Tibial nerve (tissue), 4 donors: Measurements from ENCODE around the gene TOR3A.
"Not testable (repeated sequence)": the region's sequence is repeated elsewhere in the genome, so short reads cannot be mapped to it uniquely, and the experiment has no call there.

Experiments used
- EP300 ChIP-seq, 2 donors: sonication (generic); formaldehyde crosslinking; IDR thresholded peaks; one replicate each; pipeline ENCODE4 v1.6.1; 2017; ENCODE audit warnings: antibody characterized with exemption in 2 of 2, mild to moderate bottlenecking in 1 of 2
- POLR2A ChIP-seq, 2 donors: fragments of 450-650 bp; IDR thresholded peaks; one replicate each; pipeline ENCODE4 v1.6.1; 2017; ENCODE audit warnings: antibody characterized with exemption in 2 of 2, mild to moderate bottlenecking in 2 of 2, moderate library complexity in 2 of 2
- TF ChIP-seq, protein P1 (sequence below), 5 experiments: fragments of 200-600 bp in 3 of 5; fragments of 450-650 bp in 2 of 5; sonication (generic) in 3 of 5; IDR thresholded peaks; one replicate each; pipeline ENCODE4 v1.5.1; 2016 to 2019; ENCODE audit warnings: antibody characterized with exemption in 5 of 5, mild to moderate bottlenecking in 3 of 5, moderate library complexity in 2 of 5

DNA sequence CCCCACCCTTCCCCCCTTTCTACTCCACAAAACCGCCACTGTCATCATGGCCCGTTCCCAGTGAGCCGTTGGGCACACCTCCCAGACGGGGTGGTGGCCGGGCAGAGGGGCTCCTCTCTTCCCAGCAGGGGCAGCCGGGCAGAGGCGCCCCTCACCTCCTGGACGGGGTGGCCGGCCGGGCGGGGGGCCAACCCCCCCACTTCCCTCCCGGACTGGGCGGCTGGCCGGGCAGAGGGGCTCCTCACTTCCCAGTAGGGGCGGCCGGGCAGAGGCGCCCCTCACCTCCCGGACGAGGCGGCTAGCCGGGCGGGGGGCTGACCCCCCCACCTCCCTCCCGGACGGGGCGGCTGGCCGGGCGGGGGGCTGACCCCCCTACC is 41.7 kb upstream of the TOR3A start:
- TF ChIP-seq, protein P1, sequence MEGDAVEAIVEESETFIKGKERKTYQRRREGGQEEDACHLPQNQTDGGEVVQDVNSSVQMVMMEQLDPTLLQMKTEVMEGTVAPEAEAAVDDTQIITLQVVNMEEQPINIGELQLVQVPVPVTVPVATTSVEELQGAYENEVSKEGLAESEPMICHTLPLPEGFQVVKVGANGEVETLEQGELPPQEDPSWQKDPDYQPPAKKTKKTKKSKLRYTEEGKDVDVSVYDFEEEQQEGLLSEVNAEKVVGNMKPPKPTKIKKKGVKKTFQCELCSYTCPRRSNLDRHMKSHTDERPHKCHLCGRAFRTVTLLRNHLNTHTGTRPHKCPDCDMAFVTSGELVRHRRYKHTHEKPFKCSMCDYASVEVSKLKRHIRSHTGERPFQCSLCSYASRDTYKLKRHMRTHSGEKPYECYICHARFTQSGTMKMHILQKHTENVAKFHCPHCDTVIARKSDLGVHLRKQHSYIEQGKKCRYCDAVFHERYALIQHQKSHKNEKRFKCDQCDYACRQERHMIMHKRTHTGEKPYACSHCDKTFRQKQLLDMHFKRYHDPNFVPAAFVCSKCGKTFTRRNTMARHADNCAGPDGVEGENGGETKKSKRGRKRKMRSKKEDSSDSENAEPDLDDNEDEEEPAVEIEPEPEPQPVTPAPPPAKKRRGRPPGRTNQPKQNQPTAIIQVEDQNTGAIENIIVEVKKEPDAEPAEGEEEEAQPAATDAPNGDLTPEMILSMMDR (IDR thresholded peaks at IDR 0.05): not testable (repeated sequence)
- not testable (repeated sequence) for TF ChIP-seq POLR2A, EP300 (IDR thresholded peaks at IDR 0.05)
